BJ (cell line): Measurements from ENCODE around the gene CTNNBL1. TPM values are rescaled to one million over a fixed set of nuclear protein-coding genes. Genes with fewer than 3 reads are reported as not detected.
A peak's percentile ranks its signal among the peaks of the same experiment; 100 is the strongest.
"Not testable (repeated sequence)": the region's sequence is repeated elsewhere in the genome, so short reads cannot be mapped to it uniquely, and the experiment has no call there.

Experiments
- CTCF ChIA-PET: fragments of 350-600 bp; formaldehyde crosslinking; extraction: SDS; loops from one replicate; lab custom pipeline; 2021; ENCODE audit warnings: antibody characterized with exemption, inconsistent platforms; lab: Yijun Ruan, JAX
- POLR2A ChIA-PET: fragments of 300-600 bp; sonication (Branson Sonifier 250); formaldehyde crosslinking; extraction: SDS; loops from one replicate; lab custom pipeline; 2021; ENCODE audit warnings: antibody characterized with exemption; lab: Charles Lee
- DNase-seq: peaks from one replicate; pipeline ENCODE4 v3.0.0-alpha.2; 2011; ENCODE audit warnings: low read depth
- H3K27me3 ChIP-seq: 2 replicates; pipeline ENCODE4 v1.6.0; 2011; ENCODE audit warnings: low read length; ENCODE audit not compliant: control insufficient read depth, insufficient read depth
- H3K36me3 ChIP-seq: 2 replicates; pipeline ENCODE4 v1.5.1; 2011; ENCODE audit warnings: low read length; ENCODE audit not compliant: control insufficient read depth, insufficient read depth
- H3K4me3 ChIP-seq: 2 replicates; pipeline ENCODE4 v1.5.1; 2011; ENCODE audit warnings: low read depth, mild to moderate bottlenecking, control low read depth, low read length
- CTCF ChIP-seq: IDR thresholded peaks from 2 replicates; pipeline ENCODE4 v1.5.1; 2011; ENCODE audit warnings: low read depth, mild to moderate bottlenecking, control low read depth, inconsistent platforms, low read length, moderate library complexity; ENCODE audit not compliant: insufficient read depth
- polyA plus RNA-seq: library from polyadenylated mRNA; depleted of rRNA; stranded (reverse); fragments of >200 nt; gene quantifications from 2 replicates; pipeline ENCODE4 v1.2.3, GENCODE V29; 2011

The CTNNBL1 gene
- polyA plus RNA-seq, 1 experiment: 38.4 TPM

- DNase-seq: no peak
- no peak for TF ChIP-seq CTCF
- Histone ChIP-seq H3K36me3 (no peaks in the 10 kb centered on the region), H3K4me3 (no peak overlapping the region), H3K27me3 (no peaks in the 10 kb centered on the region)
- ChIA-PET POLR2A (no interaction called here), CTCF (interaction anchor here (0.6 kb wide), 2 partner anchors 9 to 20 kb away, joined by 3 to 4 read pairs; no protein-coding TSS in a partner anchor)
Observed at GRCh38 chr20:37711994-37712964, 18.4 kb downstream of the CTNNBL1 start.

GRCh38 chr20:37713396-37713795 is 19.6 kb downstream of the CTNNBL1 start:
- POLR2A ChIA-PET: no interaction called here
- CTCF ChIA-PET: interaction anchor here (0.6 kb wide), 1 partner anchor 21 kb away, joined by 3 read pairs; no protein-coding TSS in a partner anchor
- H3K4me3 ChIP-seq: no peak overlapping the region
- no peak for DNase-seq
- TF ChIP-seq CTCF: no peak
- H3K36me3 ChIP-seq: no peaks in the 10 kb centered on the region
- H3K27me3 ChIP-seq: no peaks in the 10 kb centered on the region

GRCh38 chr20:37714978-37715672 is 21.3 kb downstream of the CTNNBL1 start:
- ChIA-PET POLR2A (no interaction called here), CTCF (interaction anchor here (1.4 kb wide), 1 partner anchor 20 kb away, joined by 4 read pairs; no protein-coding TSS in a partner anchor)
- TF ChIP-seq CTCF: no peak
- H3K27me3 ChIP-seq: no peaks in the 10 kb centered on the region
- H3K36me3 ChIP-seq: no peaks in the 10 kb centered on the region
- DNase-seq: peak; percentile 19
- H3K4me3 ChIP-seq: no peak overlapping the region

GRCh38 chr20:37721751-37722150 is 27.9 kb downstream of the CTNNBL1 start:
- CTCF ChIA-PET: no interaction called here
- POLR2A ChIA-PET: no interaction called here
- H3K4me3 ChIP-seq: no peak overlapping the region

GRCh38 chr20:37722312-37722711 is 28.5 kb downstream of the CTNNBL1 start:
- DNase-seq, POLR2A ChIA-PET, CTCF ChIA-PET: not testable (repeated sequence)

More at GRCh38 chr20:37721751-37722150, 27.9 kb downstream of the CTNNBL1 start:
- Histone ChIP-seq H3K27me3 (no peaks in the 10 kb centered on the region), H3K36me3 (no peaks in the 10 kb centered on the region)
- TF ChIP-seq CTCF: no peak
- DNase-seq: no peak

More at GRCh38 chr20:37722312-37722711, 28.5 kb downstream of the CTNNBL1 start:
- H3K4me3 ChIP-seq, H3K36me3 ChIP-seq, H3K27me3 ChIP-seq: not testable (repeated sequence)
